T-helper 17 cell (primary cell): ENCODE data around the gene TAC3. TPM values are rescaled to one million over a fixed set of nuclear protein-coding genes. Genes with fewer than 3 reads are reported as not detected.

Experiments
- ATAC-seq: fragments of 150-1000 bp; cut with Tn5 transposase; 2 replicates; pipeline ENCODE4 v1.10.0; 2021; ENCODE audit warnings: mild to moderate bottlenecking, moderate library complexity
- DNase-seq, 3 donors: peaks; one replicate each; pipeline versions ENCODE4 v3.0.0 to v3.0.0-alpha.2; 2020 to 2021
- H3K9me3 ChIP-seq: one replicate; pipeline ENCODE4 v1.7.0; 2013; ENCODE audit warnings: low read length, mild to moderate bottlenecking; ENCODE audit not compliant: control insufficient read depth, poor library complexity, severe bottlenecking
- H3K27ac Mint-ChIP-seq: one replicate; pipeline ENCODE4 v1.8.0; 2022; ENCODE audit warnings: mild to moderate bottlenecking, moderate library complexity, mixed read lengths
- H3K27me3 Mint-ChIP-seq: one replicate; pipeline ENCODE4 v1.8.0; 2022; ENCODE audit warnings: mixed read lengths
- H3K36me3 Mint-ChIP-seq: one replicate; pipeline ENCODE4 v1.8.0; 2022; ENCODE audit warnings: low read depth, mixed read lengths
- H3K4me1 Mint-ChIP-seq: one replicate; pipeline ENCODE4 v1.8.0; 2022; ENCODE audit warnings: mild to moderate bottlenecking, mixed read lengths
- H3K4me3 Mint-ChIP-seq: one replicate; pipeline ENCODE4 v1.8.0; 2022; ENCODE audit warnings: mild to moderate bottlenecking, moderate library complexity, mixed read lengths
- total RNA-seq, 4 donors: library from RNA in 2 of 4; stranded (reverse) in 2 of 4; gene quantifications; one replicate each; pipeline ENCODE4 v1.2.3 and lab custom pipeline; 2022 to 2026

Gene TAC3
- total RNA-seq, 2 donors from 2014 or later: not detected

DNA sequence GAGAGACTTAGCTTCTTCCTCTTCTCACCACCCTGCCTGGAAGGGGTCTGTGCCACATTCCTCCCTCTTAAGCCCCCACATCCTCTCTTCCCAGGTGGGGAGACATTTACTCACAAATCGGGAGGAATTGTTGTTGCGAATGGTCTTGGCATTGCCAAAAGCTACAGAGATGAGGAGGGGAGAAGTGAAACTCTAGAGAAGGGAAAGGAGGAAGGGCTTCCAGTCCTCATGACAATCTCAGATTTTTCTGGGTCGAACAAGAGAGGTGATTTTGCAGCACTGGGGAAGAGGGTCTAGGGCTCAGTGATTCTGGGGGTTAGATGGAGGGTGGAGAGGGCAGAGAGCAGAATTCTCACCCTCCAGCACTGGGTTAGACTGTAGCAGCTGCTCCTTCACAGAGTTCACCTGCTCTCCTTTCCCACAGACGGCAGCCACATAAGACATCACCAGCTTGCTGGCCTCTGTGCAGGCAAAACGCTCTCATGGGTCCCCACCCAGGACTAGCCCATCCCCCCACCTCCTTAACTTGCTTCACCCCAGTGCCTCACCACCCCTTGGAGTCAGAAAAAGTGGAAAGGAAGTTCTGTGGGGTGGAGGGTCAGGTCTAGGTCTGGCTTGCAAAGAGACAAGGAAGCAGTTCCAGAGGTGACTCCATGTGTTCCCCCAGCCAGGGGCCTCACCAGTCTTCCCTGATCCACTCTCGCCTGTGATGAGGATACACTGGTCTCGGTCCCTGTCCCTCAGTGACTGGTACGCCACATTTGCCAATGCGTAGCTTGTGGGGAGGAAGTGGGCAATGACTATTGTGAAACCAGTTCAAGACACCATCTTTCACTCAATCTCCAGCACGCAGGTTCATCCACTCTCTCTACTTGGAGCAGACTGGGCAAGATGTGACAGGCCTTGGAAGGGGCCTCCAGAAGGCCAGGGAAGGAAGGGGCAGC lies 30.9 kb upstream of the TAC3 start:
- Mint-ChIP-seq H3K27me3 (peaks cover 24% of the 10 kb centered on the region), H3K27ac (peak overlapping the region; percentile 0), H3K4me3 (peak overlapping the region; percentile 2), H3K36me3 (peaks cover 2% of the 10 kb centered on the region), H3K4me1 (peaks cover 18% of the 10 kb centered on the region)
- ATAC-seq (peak; percentile 53), DNase-seq (no peak)
- H3K9me3 ChIP-seq: no peaks in the 10 kb centered on the region

GRCh38 chr12:57046086-57046791 lies 29.9 kb upstream of the TAC3 start:
- H3K9me3 ChIP-seq: no peaks in the 10 kb centered on the region
- H3K4me1 Mint-ChIP-seq: peaks cover 18% of the 10 kb centered on the region
- peaks cover 2% of the 10 kb centered on the region for H3K36me3 Mint-ChIP-seq
- H3K27me3 Mint-ChIP-seq: peaks cover 33% of the 10 kb centered on the region
- DNase-seq: no peak
- no peak for ATAC-seq
- peak overlapping the region; percentile 0 for H3K27ac Mint-ChIP-seq
- H3K4me3 Mint-ChIP-seq: peak overlapping the region; percentile 60

DNA sequence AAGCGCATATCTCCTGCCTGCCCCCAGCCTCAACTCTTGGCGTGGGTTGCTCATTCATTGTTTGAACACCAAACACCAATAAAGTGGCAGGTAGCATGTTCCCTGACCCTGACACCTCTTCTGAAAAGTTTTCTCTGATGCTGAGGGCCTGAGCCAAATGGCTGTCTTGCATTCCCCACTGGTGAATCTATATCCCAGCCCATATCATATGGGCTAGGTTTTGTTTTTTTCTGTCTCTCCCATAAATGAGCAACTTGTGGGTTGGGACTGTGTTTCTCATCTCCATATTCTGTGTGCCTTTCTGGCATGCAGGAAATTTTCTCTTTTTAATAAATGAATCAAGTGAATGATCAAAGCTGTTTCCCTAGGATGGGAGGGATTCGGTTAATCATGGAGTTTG lies 28.6 kb upstream of the TAC3 start:
- ATAC-seq (no peak), DNase-seq (no peak)
- H3K9me3 ChIP-seq: no peaks in the 10 kb centered on the region
- Mint-ChIP-seq H3K27ac (no peak overlapping the region), H3K36me3 (peaks cover 2% of the 10 kb centered on the region), H3K27me3 (peaks cover 34% of the 10 kb centered on the region), H3K4me3 (no peak overlapping the region), H3K4me1 (peaks cover 18% of the 10 kb centered on the region)

- ATAC-seq (no peak), DNase-seq (no peak)
- H3K4me3 Mint-ChIP-seq: no peak overlapping the region
- peaks cover 34% of the 10 kb centered on the region for H3K27me3 Mint-ChIP-seq
- H3K36me3 Mint-ChIP-seq: peaks cover 2% of the 10 kb centered on the region
- H3K9me3 ChIP-seq: no peaks in the 10 kb centered on the region
- H3K27ac Mint-ChIP-seq: no peak overlapping the region
- H3K4me1 Mint-ChIP-seq: peaks cover 18% of the 10 kb centered on the region
Observed at GRCh38 chr12:57044468-57044867, 28.1 kb upstream of the TAC3 start.

DNA sequence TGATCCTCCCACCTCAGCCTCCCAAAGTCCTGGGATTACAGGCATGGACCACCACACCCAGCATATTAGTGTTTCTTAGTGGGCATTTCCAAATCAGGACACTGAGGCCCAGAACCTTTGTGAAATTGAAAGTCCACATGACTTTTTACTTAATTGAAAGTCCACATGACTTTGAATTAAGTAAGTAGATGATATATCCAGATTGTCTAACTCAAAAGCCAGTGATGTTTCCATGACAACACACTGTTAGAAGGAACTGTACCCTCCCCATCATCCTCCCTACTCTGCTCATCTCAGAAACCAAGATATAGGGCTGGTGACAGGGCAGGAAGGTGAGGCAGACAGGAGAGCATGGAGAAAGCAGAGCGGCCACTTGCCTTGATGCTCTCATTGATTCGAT lies 26.4 kb upstream of the TAC3 start:
- ATAC-seq (no peak), DNase-seq (no peak)
- Mint-ChIP-seq H3K36me3 (peaks cover 2% of the 10 kb centered on the region), H3K4me3 (no peak overlapping the region), H3K4me1 (peaks cover 17% of the 10 kb centered on the region), H3K27me3 (peaks cover 34% of the 10 kb centered on the region), H3K27ac (no peak overlapping the region)
- no peaks in the 10 kb centered on the region for H3K9me3 ChIP-seq

DNA sequence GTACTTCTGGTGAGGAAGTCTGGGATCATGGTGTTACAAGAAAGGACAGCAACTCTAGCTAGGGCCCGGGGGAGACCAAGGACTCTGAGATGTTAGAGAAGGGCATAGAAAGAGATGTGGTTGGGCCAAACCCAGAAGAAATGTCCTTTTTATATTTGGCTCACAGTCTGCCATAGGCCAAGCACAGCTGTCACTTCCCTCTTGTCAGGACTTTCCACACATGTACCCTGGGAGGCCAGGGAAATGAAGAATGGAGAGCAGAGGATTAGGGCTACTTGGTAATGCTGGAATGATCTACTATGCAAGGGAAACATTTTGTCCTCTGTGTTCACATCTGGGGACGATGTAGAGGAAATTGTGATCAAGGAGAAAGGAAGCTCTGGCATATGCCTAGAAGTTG lies 24.4 kb upstream of the TAC3 start:
- Mint-ChIP-seq H3K36me3 (no peaks in the 10 kb centered on the region), H3K4me3 (no peak overlapping the region), H3K27ac (no peak overlapping the region), H3K4me1 (peaks cover 9% of the 10 kb centered on the region), H3K27me3 (peaks cover 28% of the 10 kb centered on the region)
- no peaks in the 10 kb centered on the region for H3K9me3 ChIP-seq
- ATAC-seq (no peak), DNase-seq (no peak)

- H3K27me3 Mint-ChIP-seq: peaks cover 23% of the 10 kb centered on the region
Observed at GRCh38 chr12:57040211-57040610, 23.9 kb upstream of the TAC3 start.

DNA sequence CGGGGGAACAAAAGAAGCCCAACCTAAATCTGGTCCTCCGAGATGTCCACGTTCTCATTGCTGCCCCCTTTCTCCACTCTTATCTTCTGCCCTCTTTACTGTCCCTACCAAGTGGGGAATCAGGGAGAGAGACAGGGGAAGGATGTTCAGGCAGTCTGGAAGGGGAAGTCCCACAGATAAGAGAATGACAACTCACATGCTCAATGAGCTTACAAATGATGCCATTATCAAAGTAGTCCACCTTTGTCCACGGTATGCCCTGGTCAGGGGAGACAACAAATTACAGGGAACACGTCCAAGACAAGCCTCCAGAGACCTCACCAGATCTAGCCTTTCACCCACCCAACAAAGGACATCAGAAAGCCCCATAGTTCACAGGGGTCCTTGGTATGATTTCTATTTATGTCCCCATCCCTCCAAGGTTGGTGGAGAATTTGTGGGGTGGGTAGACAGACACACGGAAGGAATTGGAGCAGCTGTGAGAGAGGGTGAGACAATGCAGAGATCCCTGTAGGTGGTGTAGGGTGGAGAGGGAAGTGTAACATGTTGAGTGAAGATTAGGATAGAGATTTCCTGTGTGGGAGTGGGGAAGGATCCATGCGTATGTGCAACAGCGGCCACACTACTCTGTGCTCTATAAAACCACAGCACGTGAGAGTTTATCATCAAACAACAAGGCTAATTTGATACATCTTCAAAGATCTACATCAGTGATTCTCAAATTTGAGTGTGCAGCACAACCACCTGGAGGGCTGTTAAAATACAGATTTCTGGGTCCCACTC lies 22.9 kb upstream of the TAC3 start:
- Mint-ChIP-seq H3K36me3 (no peaks in the 10 kb centered on the region), H3K27ac (no peak overlapping the region), H3K4me3 (no peak overlapping the region), H3K4me1 (peaks cover 7% of the 10 kb centered on the region), H3K27me3 (peaks cover 20% of the 10 kb centered on the region)
- ATAC-seq (no peak), DNase-seq (no peak)
- H3K9me3 ChIP-seq: no peaks in the 10 kb centered on the region

More at GRCh38 chr12:57040211-57040610, 23.9 kb upstream of the TAC3 start:
- no peak overlapping the region for H3K4me3 Mint-ChIP-seq
- H3K36me3 Mint-ChIP-seq: no peaks in the 10 kb centered on the region
- H3K4me1 Mint-ChIP-seq: peaks cover 7% of the 10 kb centered on the region
- H3K9me3 ChIP-seq: no peaks in the 10 kb centered on the region
- H3K27ac Mint-ChIP-seq: no peak overlapping the region
- DNase-seq (no peak), ATAC-seq (no peak)

DNA sequence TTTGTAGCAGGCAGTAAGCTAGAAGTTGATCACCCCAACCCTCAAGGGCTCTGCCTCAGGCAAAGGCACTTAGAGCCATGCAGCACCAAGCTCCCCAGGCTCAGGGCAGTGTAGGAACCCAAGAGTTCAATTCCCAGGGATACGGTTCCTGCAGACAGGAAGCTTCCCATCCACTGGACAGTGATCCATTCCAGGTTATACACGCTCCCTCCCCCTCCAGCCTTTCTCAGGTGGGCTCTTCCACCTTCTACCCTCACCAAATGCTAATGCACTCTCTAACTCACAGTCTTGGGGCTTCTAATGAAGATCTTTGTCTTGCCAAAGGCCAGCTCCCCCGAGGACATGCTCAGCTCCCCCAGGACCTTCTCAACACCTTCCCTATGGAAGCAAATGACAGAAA lies 20.9 kb upstream of the TAC3 start:
- Mint-ChIP-seq H3K36me3 (no peaks in the 10 kb centered on the region), H3K27me3 (peaks cover 11% of the 10 kb centered on the region), H3K4me3 (no peak overlapping the region), H3K4me1 (peaks cover 7% of the 10 kb centered on the region), H3K27ac (no peak overlapping the region)
- no peaks in the 10 kb centered on the region for H3K9me3 ChIP-seq
- DNase-seq: no peak
- ATAC-seq: no peak

DNA sequence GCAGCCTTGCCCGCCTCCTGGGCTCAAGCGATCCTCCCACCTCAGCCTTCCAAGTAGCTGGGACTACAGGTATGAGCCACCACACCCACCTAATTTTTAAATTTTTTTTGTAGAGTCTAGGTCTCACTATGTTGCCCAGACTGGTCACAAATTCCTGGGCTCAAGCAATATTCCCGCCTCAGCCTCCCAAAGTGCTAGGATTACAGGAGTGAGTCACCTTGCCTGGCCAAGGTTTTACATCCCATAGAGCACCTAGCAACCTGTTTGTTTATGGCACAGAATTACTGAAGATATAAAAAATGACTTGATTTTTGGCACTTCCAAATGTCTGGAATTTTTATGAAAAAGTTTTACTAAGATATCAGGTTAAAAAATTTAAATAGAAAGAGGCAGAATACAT lies 17.1 kb upstream of the TAC3 start:
- Mint-ChIP-seq H3K27ac (no peak overlapping the region), H3K4me1 (peaks cover 24% of the 10 kb centered on the region), H3K27me3 (no peaks in the 10 kb centered on the region), H3K36me3 (no peaks in the 10 kb centered on the region), H3K4me3 (no peak overlapping the region)
- no peaks in the 10 kb centered on the region for H3K9me3 ChIP-seq
- no peak for DNase-seq
- ATAC-seq: no peak

DNA sequence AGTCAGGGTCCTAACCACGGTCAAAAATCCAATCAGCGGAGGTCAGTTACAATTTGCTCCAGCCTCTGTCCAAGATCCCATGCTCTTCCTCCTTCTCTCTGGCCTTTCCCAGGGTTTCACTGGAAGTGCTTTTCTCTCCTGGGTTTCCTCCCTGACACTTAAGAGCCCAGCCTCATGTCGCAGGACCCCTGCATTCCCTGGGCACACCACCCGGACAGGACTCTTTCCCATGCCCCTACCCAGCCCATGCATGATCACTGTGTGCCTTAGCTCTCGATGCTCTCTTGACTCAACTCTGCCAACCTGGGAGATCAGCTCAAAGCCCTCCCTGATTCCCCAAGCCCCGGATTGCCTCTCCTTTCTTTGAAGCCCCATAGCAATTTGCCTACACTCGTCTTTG lies 15.5 kb upstream of the TAC3 start:
- Mint-ChIP-seq H3K4me1 (peaks cover 27% of the 10 kb centered on the region), H3K36me3 (peaks cover 3% of the 10 kb centered on the region), H3K4me3 (peak overlapping the region; percentile 57), H3K27ac (no peak overlapping the region), H3K27me3 (peaks cover 10% of the 10 kb centered on the region)
- ATAC-seq (no peak), DNase-seq (no peak)
- no peaks in the 10 kb centered on the region for H3K9me3 ChIP-seq

- H3K4me3 Mint-ChIP-seq: no peak overlapping the region
- H3K36me3 Mint-ChIP-seq: peaks cover 3% of the 10 kb centered on the region
- H3K4me1 Mint-ChIP-seq: peaks cover 31% of the 10 kb centered on the region
- H3K27ac Mint-ChIP-seq: peak overlapping the region; percentile 73
- no peaks in the 10 kb centered on the region for H3K9me3 ChIP-seq
- ATAC-seq (peak; percentile 54), DNase-seq (no peak)
- H3K27me3 Mint-ChIP-seq: peaks cover 10% of the 10 kb centered on the region
Observed at GRCh38 chr12:57031138-57031725, 14.9 kb upstream of the TAC3 start.

GRCh38 chr12:57029457-57029856 lies 13.1 kb upstream of the TAC3 start:
- ATAC-seq (no peak), DNase-seq (no peak)
- H3K36me3 Mint-ChIP-seq: peaks cover 3% of the 10 kb centered on the region
- H3K9me3 ChIP-seq: no peaks in the 10 kb centered on the region
- no peak overlapping the region for H3K4me3 Mint-ChIP-seq
- H3K27ac Mint-ChIP-seq: no peak overlapping the region
- peaks cover 10% of the 10 kb centered on the region for H3K27me3 Mint-ChIP-seq
- peaks cover 29% of the 10 kb centered on the region for H3K4me1 Mint-ChIP-seq
